Measurements from ENCODE around the gene KIF26B.

DNA sequence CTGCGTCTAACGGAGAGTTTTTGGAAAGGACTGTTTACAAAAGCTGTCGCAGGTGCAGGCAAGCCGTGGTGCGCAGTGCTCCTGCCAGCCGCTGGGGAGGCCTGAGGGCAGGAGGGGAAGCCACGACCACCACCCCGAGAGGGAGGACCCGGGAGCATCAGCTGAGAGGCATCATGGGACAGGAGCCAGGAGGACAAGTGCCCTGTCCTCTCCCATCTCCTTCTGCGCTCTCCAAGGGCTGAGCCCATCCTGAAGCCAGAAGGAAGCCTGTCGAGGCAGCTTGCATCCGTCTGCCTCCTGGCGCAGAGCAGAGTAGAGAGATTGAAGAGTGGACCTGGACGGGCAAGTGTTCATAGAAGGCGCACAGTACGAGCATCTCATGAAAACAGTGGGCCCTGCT lies 310.9 kb downstream of the KIF26B start:
- TF ChIP-seq POLR2A (IDR thresholded peaks at IDR 0.05; ENCODE audit: low read depth, low read length) = no peak
- TF ChIP-seq, protein P1, sequence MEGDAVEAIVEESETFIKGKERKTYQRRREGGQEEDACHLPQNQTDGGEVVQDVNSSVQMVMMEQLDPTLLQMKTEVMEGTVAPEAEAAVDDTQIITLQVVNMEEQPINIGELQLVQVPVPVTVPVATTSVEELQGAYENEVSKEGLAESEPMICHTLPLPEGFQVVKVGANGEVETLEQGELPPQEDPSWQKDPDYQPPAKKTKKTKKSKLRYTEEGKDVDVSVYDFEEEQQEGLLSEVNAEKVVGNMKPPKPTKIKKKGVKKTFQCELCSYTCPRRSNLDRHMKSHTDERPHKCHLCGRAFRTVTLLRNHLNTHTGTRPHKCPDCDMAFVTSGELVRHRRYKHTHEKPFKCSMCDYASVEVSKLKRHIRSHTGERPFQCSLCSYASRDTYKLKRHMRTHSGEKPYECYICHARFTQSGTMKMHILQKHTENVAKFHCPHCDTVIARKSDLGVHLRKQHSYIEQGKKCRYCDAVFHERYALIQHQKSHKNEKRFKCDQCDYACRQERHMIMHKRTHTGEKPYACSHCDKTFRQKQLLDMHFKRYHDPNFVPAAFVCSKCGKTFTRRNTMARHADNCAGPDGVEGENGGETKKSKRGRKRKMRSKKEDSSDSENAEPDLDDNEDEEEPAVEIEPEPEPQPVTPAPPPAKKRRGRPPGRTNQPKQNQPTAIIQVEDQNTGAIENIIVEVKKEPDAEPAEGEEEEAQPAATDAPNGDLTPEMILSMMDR (conservative IDR thresholded peaks at IDR 0.05; ENCODE audit: low read depth, low read length) = no peak
- no peak for TF ChIP-seq CHD1 (IDR thresholded peaks at IDR 0.05; ENCODE audit: low read depth, low read length)
- TF ChIP-seq RAD21 (IDR thresholded peaks at IDR 0.05; ENCODE audit: low read length) = no peak
- no peak for TF ChIP-seq SMC3 (IDR thresholded peaks at IDR 0.05; ENCODE audit: low read depth, low read length)

Data from IMR-90 (cell line).